Measurements from ENCODE around the gene CDK14.

CDK14 gene

GRCh38 chr7:90841759-90842429 is 245.8 kb downstream of the CDK14 start:
- no peak for DNase-seq (ENCODE audit: low read depth in 2 of 2)

- no peak for DNase-seq (ENCODE audit: low read depth in 2 of 2)
Observed at GRCh38 chr7:90842430-90842788, 246.3 kb downstream of the CDK14 start.

DNA sequence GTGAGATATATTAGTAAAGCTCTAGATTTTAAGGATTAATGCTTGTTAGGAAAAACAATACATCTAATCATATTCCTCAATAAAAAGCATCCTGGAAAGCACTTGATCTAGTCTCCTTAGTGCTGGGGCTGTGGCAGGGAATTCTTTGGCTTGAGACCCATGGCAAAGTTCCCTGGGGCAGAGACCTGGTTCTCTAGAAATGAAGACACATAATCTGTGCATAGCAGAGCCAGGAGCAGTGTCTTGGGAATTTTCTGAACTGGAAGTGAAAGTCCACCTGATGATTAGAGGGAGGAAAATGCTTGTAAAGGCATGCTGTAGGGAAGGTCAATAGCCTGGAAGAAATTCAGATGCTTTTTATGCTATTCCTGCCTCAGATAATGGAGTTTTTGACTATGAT is 247.4 kb downstream of the CDK14 start:
- no peak for DNase-seq (ENCODE audit: low read depth in 2 of 2)

GRCh38 chr7:90844421-90844820 is 248.3 kb downstream of the CDK14 start:
- DNase-seq (ENCODE audit: low read depth in 2 of 2) = no peak

GRCh38 chr7:90846192-90846591 is 250.1 kb downstream of the CDK14 start:
- DNase-seq (ENCODE audit: low read depth in 2 of 2) = no peak

DNA sequence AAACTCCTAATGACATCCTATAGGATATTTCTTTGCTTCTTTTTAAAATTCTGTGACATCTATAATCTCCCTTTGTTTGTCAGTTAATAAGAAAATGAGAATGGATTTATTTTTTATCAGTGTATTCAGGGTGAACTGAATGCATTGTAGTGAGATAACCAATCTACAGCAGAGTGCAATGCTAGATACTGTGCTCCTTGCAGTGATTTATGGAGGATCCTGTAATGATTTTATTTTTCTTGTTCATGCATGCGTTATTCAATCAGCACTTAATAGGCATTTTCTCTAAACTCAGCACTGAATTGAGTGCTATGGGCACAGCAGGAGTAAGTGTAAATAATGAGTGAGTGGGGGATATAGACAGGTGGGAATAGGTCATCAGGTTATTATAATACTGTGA is 253.9 kb downstream of the CDK14 start:
- DNase-seq (ENCODE audit: low read depth in 2 of 2) = no peak

GRCh38 chr7:90850471-90850870 is 254.3 kb downstream of the CDK14 start:
- DNase-seq (ENCODE audit: low read depth in 2 of 2) = no peak

- no peak for DNase-seq (ENCODE audit: low read depth in 2 of 2)
Observed at GRCh38 chr7:90853205-90853604, 257.1 kb downstream of the CDK14 start.

DNA sequence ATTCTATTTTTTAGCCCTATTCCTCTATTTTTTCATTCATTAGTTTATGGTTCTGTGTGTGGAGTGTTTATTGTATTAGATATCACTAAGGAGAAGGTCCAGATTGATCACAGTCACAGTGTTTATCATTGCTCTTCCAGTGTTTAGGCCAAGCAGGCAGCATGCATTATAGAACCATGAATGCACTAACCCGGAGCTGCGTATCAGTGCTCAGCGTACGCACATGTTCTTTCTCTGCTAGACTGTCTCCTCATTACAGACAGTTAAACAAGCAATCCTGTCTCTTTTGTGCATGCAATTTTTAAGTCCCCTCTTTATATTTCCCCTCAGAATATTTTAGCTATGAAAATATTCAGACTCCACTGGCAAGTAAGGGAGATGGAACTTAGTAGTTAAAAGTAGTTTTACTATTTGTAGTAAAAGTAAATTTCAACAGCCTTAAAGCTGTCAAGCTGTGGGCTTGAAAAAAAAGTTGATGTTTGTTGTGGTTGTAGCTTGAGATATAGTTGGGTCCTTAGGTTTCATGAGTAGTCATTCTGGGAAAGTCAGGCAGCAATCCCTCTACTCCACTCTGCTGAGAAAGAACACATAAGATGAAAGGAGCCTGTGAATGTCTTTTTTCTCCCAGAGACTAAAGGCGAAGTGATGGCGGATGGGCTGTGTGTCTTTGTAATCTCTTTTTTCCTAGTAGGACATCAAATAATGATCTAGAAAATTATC is 260.4 kb downstream of the CDK14 start:
- no peak for DNase-seq (ENCODE audit: low read depth in 2 of 2)

DNA sequence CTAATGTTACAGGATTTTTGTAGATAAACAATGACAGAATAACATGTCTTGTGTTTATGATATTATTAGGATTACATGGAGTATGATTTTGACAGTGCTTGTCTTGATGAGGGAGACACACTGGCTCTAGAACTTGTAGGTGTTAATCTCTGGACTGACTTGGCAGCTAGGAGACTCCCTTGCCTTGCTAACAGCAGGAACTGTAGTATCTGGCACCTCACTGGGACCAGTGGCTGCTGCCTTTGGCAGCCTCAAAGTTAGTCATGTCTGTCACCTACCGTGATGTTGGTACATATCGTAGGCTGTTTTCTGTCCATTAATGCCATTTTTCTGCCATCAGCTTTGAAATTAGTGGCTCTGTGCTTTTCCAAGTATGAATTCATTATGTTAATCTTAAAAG is 261.5 kb downstream of the CDK14 start:
- no peak for DNase-seq (ENCODE audit: low read depth in 2 of 2)

DNA sequence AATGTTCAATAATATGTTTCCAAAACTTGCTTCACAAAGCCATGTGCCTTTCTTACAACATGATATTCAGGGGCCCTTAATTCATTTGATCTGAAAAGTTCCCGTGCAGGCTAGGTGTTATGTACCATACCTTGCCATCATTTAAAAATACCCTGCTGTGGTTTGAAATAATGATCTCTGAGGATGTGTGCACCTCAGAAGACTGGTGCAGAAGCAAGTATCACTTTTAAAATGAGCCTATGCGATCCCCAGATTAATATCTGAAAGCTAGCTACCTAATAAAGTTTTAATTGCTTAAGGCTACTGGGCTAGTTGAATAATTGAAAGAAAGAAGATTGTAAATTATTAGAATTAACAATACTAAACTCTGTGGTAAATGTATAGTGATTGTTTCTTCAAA is 262.4 kb downstream of the CDK14 start:
- no peak for DNase-seq (ENCODE audit: low read depth in 2 of 2)

- no peak for DNase-seq (ENCODE audit: low read depth in 2 of 2)
Observed at GRCh38 chr7:90859521-90859920, 263.4 kb downstream of the CDK14 start.

DNA sequence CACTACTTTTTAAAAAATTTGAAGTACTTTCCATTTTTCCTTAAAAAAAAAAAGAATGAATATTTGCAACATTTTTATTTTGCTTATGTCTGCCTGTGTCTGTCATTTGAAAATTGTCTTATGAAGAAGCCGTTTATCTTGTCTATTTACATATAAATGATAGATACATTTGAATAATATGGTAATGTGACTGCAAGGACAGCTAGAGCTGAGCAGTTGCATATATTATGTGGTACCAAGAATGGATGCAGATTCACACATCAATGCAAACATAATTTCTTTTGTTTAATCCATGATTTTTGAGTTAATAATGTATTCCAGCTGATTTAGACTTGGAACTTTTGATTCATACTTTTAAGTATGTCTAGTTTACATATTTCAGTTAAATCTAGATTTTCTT is 268.0 kb downstream of the CDK14 start:
- DNase-seq (ENCODE audit: low read depth in 2 of 2) = no peak

- no peak for DNase-seq (ENCODE audit: low read depth in 2 of 2)
Observed at GRCh38 chr7:90869335-90869734, 273.2 kb downstream of the CDK14 start.

- no peak for DNase-seq (ENCODE audit: low read depth in 2 of 2)
Observed at GRCh38 chr7:90876701-90877100, 280.6 kb downstream of the CDK14 start.

- DNase-seq (ENCODE audit: low read depth in 2 of 2) = no peak
Observed at GRCh38 chr7:90877201-90877600, 281.1 kb downstream of the CDK14 start.

DNA sequence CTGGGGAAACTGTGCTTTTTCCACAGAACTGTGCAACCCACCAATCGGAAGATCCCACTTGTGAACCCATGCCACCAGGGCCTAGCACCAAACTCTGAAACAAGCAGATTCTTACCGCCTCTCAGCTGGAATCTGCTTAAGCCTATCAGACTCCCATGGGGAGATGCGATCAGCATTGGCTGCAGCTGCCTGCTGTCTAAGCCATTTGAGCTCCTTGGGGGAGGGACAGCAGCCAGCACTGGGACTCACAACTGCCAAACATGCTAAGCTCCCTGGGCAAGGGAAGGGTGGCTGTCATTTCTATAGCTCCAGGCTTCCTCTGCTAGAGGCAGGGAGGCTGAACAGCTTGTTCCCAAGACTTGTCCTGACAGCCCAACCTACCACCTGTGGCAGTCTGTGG is 283.8 kb downstream of the CDK14 start:
- no peak for DNase-seq (ENCODE audit: low read depth in 2 of 2)

DNA sequence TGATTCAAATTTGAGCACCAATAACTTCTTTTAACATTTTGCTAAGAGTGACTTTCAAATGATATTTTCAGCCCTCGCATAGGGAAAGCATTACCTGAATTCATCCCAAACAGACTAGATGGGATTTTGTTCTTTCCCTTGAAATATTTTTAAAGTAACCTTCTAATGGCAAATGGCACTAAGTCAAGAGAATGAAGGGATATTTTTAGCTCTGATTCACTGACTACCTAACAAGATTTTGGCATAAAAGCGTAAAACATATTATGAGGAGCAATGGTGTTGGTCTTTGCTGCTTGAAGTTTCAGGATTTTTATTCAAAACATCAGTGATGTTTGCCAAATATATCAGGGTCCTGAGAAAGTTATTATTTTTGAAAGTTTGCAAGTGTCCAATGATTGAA is 290.3 kb downstream of the CDK14 start:
- DNase-seq (ENCODE audit: low read depth in 2 of 2) = no peak

GRCh38 chr7:90889210-90889609 is 293.1 kb downstream of the CDK14 start:
- DNase-seq (ENCODE audit: low read depth in 2 of 2) = no peak

GRCh38 chr7:90889644-90890043 is 293.5 kb downstream of the CDK14 start:
- no peak for DNase-seq (ENCODE audit: low read depth in 2 of 2)

GRCh38 chr7:90891529-90891928 is 295.4 kb downstream of the CDK14 start:
- DNase-seq (ENCODE audit: low read depth in 2 of 2) = no peak

- no peak for DNase-seq (ENCODE audit: low read depth in 2 of 2)
Observed at GRCh38 chr7:90892213-90892612, 296.1 kb downstream of the CDK14 start.

DNA sequence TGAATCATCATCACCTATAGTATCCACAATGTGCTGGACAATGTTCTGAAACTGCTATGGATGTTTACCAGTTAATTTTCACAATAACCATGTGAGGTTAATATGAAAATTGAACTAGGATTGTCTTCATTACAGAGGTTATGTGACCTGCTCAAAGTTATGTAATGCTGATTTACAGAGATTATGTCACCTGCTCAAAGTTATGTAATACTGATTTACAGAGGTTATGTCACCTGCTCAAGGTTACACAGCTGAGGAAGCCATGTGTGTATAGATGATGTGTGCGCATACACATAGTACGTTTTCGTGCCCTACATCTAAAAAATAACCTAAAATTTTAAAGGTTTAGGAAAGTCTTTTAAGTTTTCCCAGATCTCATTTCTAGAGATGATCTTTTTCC is 298.0 kb downstream of the CDK14 start:
- DNase-seq (ENCODE audit: low read depth in 2 of 2) = no peak

GRCh38 chr7:90896458-90896857 is 300.3 kb downstream of the CDK14 start:
- no peak for DNase-seq (ENCODE audit: low read depth in 2 of 2)

Data from stimulated activated CD8-positive, alpha-beta memory T cell treated with anti-CD3 and anti-CD28 coated beads, Interleukin-2, amount 100 ng/mL, for 48 hours (primary cell).